HepG2 (cell line): ENCODE measurements around the gene BMERB1. TPM values are rescaled to one million over a fixed set of nuclear protein-coding genes. Genes with fewer than 3 reads are reported as not detected.

Experiments
- CHD4 ChIP-seq: fragments of 200-600 bp; sonication (generic); IDR thresholded peaks from 2 replicates; pipeline ENCODE4 v1.7.0; 2017; ENCODE audit warnings: mild to moderate bottlenecking, low read length, borderline replicate concordance
- DZIP1 ChIP-seq: sonication (generic); formaldehyde crosslinking; IDR thresholded peaks from 2 replicates; pipeline ENCODE4 v1.5.0; 2020; ENCODE audit warnings: mild to moderate bottlenecking, missing genetic modification reagents
- FOXP1 ChIP-seq, 2 experiments: fragments of 450-650 bp in 1 of 2; IDR thresholded peaks; 2 replicates each; pipeline ENCODE4 v1.6.1; 2017 to 2018; ENCODE audit warnings: antibody characterized with exemption in 1 of 2
- HNRNPUL1 ChIP-seq: fragments of 200-400 bp; formaldehyde crosslinking; IDR thresholded peaks from 2 replicates; pipeline ENCODE4 v1.6.1; 2017; ENCODE audit warnings: low read depth, mild to moderate bottlenecking, low read length, moderate library complexity
- NCOA1 ChIP-seq: sonication (generic); formaldehyde crosslinking; IDR thresholded peaks from 2 replicates; pipeline ENCODE4 v1.9.0; 2021; ENCODE audit warnings: missing genetic modification reagents
- PAXIP1 ChIP-seq: sonication (generic); formaldehyde crosslinking; conservative IDR thresholded peaks from 2 replicates; pipeline ENCODE4 v1.4.0; 2020; ENCODE audit warnings: mild to moderate bottlenecking, missing genetic modification reagents, moderate library complexity
- PCBP2 ChIP-seq: fragments of 200-400 bp; formaldehyde crosslinking; optimal IDR thresholded peaks from 2 replicates; pipeline ENCODE3; 2018; ENCODE audit warnings: low read length, low read depth; ENCODE audit not compliant: poor library complexity, severe bottlenecking
- POLR2G ChIP-seq: fragments of 200-400 bp; formaldehyde crosslinking; IDR thresholded peaks from 2 replicates; pipeline ENCODE4 v1.6.1; 2018; ENCODE audit warnings: mild to moderate bottlenecking, low read depth, low read length, moderate library complexity
- REXO4 ChIP-seq: sonication (generic); formaldehyde crosslinking; IDR thresholded peaks from 2 replicates; pipeline ENCODE4 v1.8.0; 2022; ENCODE audit warnings: missing genetic modification reagents, mild to moderate bottlenecking, borderline replicate concordance
- ZEB1 ChIP-seq: IDR thresholded peaks from 2 replicates; pipeline ENCODE4 v1.6.1; 2012; ENCODE audit warnings: mild to moderate bottlenecking, low read depth, inconsistent platforms; ENCODE audit not compliant: insufficient replicate concordance
- ZNF510 ChIP-seq: sonication (generic); formaldehyde crosslinking; IDR thresholded peaks from 2 replicates; pipeline ENCODE4 v1.4.0; 2020; ENCODE audit warnings: low read depth, mild to moderate bottlenecking, missing genetic modification reagents
- ZNF687 ChIP-seq: sonication (generic); formaldehyde crosslinking; IDR thresholded peaks from 2 replicates; pipeline ENCODE4 v1.5.1; 2020; ENCODE audit warnings: mild to moderate bottlenecking, missing genetic modification reagents, moderate library complexity
- ZNF782 ChIP-seq: sonication (generic); formaldehyde crosslinking; IDR thresholded peaks from 2 replicates; pipeline ENCODE4 v1.4.0; 2020; ENCODE audit warnings: missing genetic modification reagents, mild to moderate bottlenecking, borderline replicate concordance
- ZXDC ChIP-seq: sonication (generic); formaldehyde crosslinking; IDR thresholded peaks from 2 replicates; pipeline ENCODE4 v1.5.0; 2020; ENCODE audit warnings: mild to moderate bottlenecking, missing genetic modification reagents
- polyA plus RNA-seq, 8 experiments: library from polyadenylated mRNA; depleted of rRNA in 3 of 8; stranded (reverse) in 7 of 8; unstranded in 1 of 8; fragments of >200 nt; fragmentation: Illumina TruSeq in 4 of 8; extraction: Trizol in 4 of 8; gene quantifications; 2 replicates each; pipeline versions ENCODE4 v1.2.1 to v1.2.3, GENCODE V29; 2011 to 2016; ENCODE audit warnings: low read depth in 4 of 8, missing spikeins in 1 of 8, mixed read lengths in 1 of 8; ENCODE audit not compliant: insufficient read depth in 1 of 8
- total RNA-seq, 5 experiments: library from RNA; depleted of rRNA; stranded (reverse); fragments of >200 nt; fragmentation: Illumina TruSeq; extraction: Trizol; gene quantifications; 2 replicates each; pipeline ENCODE4 v1.2.3, GENCODE V29; 2016; ENCODE audit warnings: low read depth in 1 of 5

Gene BMERB1
- total and polyA plus RNA-seq, 2 of the 13 experiments (the other 11 are each of a cell fraction or from before 2014, with no cell fraction given), result 1.4 TPM

GRCh38 chr16:15610369-15610871 lies 176.0 kb downstream of the BMERB1 start (continued):
- TF ChIP-seq ZXDC (no peak), NCOA1 (CRISPR knock-in tag) (no peak), POLR2G (no peak), DZIP1 (CRISPR knock-in tag) (no peak), PAXIP1 (peak; percentile 96), PCBP2 (no peak), ZNF782 (CRISPR knock-in tag) (no peak), CHD4 (no peak), REXO4 (no peak), ZEB1 (no peak), ZNF687 (peak; percentile 1; the same call in 1 of the 2 replicates), HNRNPUL1 (no peak), FOXP1 (IDR thresholded peaks at IDR 0.05) (no peak), FOXP1 (CRISPR knock-in tag; IDR thresholded peaks at IDR 0.05) (peak; percentile 91), ZNF510 (no peak)
